Epithelial cell of umbilical artery (primary cell): Measurements from ENCODE around the gene SLC25A43. TPM values are rescaled to one million over a fixed set of nuclear protein-coding genes. Genes with fewer than 3 reads are reported as not detected.

ENCODE experiments used
- total RNA-seq: library from RNA; depleted of rRNA; stranded (reverse); fragments of >200 nt; gene quantifications from 2 replicates; pipeline ENCODE4 v1.2.3, GENCODE V29; 2014

Gene SLC25A43
- total RNA-seq = 10.8 and 16.2 TPM in 2 replicates

DNA sequence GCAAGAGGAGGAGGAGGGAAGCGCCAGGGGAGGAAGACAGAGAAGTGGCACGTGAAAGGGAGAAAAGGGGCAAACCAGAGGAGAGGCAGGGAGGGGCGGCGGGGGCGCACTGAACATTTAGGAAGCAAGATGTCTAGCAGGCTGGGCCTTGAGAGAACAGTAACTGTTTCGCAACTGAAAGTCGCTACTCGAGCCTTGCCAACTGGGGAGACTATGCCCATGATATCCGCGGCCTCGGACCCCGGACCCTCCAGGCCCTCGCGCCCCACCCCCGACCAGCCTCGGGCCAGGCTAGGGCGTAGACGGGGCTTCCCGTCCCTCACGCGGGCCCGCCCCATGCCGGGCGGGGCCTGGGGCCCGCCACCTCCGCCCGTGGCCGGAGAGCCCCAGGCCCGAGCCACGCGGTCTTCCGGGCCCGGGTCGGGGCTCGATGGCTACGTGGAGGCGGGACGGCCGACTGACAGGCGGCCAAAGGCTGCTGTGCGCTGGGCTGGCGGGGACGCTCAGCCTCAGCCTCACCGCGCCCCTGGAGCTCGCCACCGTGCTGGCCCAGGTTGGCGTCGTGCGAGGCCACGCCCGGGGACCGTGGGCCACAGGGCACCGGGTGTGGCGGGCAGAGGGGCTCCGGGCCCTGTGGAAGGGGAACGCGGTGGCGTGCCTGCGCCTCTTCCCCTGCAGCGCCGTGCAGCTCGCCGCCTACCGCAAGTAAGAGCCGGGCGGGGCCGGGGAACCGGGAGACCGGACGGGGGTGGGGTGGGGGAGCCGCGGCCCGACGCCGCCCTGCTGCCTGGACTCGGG is at the start of gene SLC25A43:
SLC25A43 (plus strand) TSS at position 363 of the 798 bp plus-strand sequence; CDS start at position 431, 68 bp downstream.

DNA sequence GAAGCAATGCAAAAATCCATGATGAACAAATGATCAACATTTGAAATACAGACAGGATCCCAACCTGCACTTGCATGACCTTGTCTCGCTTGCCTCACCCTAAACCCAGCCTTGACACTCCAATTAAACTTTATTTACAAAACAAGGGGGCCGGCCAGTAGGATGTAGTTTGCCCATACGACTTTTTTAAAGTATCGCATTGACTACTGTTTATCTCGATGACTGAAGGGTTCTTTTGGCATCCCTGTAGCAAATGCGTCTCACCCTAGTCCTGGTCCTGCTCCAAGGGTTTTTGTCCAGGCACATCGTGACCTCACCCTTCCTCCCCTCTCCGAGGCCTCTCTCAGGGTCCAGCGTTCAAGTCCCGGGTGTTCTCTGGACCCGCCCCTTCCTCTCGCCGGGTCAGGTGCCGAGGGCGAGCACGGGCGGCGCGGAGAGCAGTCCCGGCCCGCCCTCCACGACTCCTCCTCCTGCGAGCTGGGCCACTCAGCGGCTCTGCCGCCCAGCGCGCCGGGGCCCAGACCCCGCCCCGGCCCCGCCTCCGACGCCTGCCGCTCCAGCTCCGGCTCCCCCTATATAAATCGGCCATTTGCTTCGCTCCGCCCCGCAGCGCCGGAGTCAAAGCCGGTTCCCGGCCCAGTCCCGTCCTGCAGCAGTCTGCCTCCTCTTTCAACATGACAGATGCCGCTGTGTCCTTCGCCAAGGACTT is 68.9 kb downstream of the SLC25A43 start, which contains the start of gene SLC25A5:
SLC25A5 (plus strand) TSS at position 603 of the 709 bp plus-strand sequence; CDS start at position 675, 72 bp downstream.

Other genes starting within 250 kb of the SLC25A43 start
- gene PGRMC1, start 163.1 kb upstream of the SLC25A43 start, total RNA-seq = 104 and 153 TPM in 2 replicates
- 250 and 343 TPM in 2 replicates for gene SLC25A5, start 69.1 kb downstream of the SLC25A43 start, total RNA-seq
- gene STEEP1, start 166.1 kb downstream of the SLC25A43 start, total RNA-seq = 45.5 and 55.3 TPM in 2 replicates
- 17.2 and 18.2 TPM in 2 replicates for gene UBE2A, start 175.2 kb downstream of the SLC25A43 start, total RNA-seq
- gene NKRF, start 207.1 kb downstream of the SLC25A43 start, total RNA-seq = 5.8 and 7.4 TPM in 2 replicates